GM12878 (cell line): ENCODE measurements around the gene DNMBP. TPM values are rescaled to one million over a fixed set of nuclear protein-coding genes. Genes with fewer than 3 reads are reported as not detected.
A peak's percentile ranks its signal among the peaks of the same experiment; 100 is the strongest.

Source experiments
- ATF7 ChIP-seq: fragments of 450-650 bp; IDR thresholded peaks from 2 replicates; pipeline ENCODE4 v1.6.1; 2016; ENCODE audit warnings: low read depth, mild to moderate bottlenecking
- BHLHE40 ChIP-seq, 2 experiments: fragments of 450-650 bp in 1 of 2; IDR thresholded peaks; 2 replicates each; pipeline ENCODE4 v1.6.1; 2011 to 2017; ENCODE audit warnings: low read depth in 2 of 2, borderline replicate concordance in 1 of 2, improper control_type of control experiment in 1 of 2, low read length in 1 of 2, mild to moderate bottlenecking in 1 of 2
- CHD4 ChIP-seq: fragments of 200-600 bp; sonication (generic); IDR thresholded peaks from 2 replicates; pipeline ENCODE4 v1.6.1; 2016; ENCODE audit warnings: mild to moderate bottlenecking
- CREB1 ChIP-seq: IDR thresholded peaks from 2 replicates; pipeline ENCODE4 v1.6.1; 2012; ENCODE audit warnings: low read depth, mild to moderate bottlenecking, inconsistent platforms
- DPF2 ChIP-seq: fragments of 450-650 bp; IDR thresholded peaks from 2 replicates; pipeline ENCODE4 v1.6.1; 2017; ENCODE audit warnings: mild to moderate bottlenecking
- EGR1 ChIP-seq, 2 experiments: IDR thresholded peaks; 1 replicate in 1 of 2; 2 replicates in 1 of 2; pipeline ENCODE4 v1.6.1; 2011 to 2012; ENCODE audit warnings: low read depth in 2 of 2, low read length in 2 of 2, borderline replicate concordance in 1 of 2, mild to moderate bottlenecking in 1 of 2, moderate library complexity in 1 of 2
- EP300 ChIP-seq, 2 experiments: fragments of 150-350 bp in 1 of 2; IDR thresholded peaks; 2 replicates each; pipeline ENCODE4 v1.6.1; 2011 to 2012; ENCODE audit warnings: low read depth in 2 of 2, low read length in 2 of 2, borderline replicate concordance in 1 of 2, improper control_type of control experiment in 1 of 2, inconsistent platforms in 1 of 2; ENCODE audit not compliant: control insufficient read depth in 1 of 2
- ETV6 ChIP-seq, 2 experiments: fragments of 450-650 bp in 1 of 2; IDR thresholded peaks in 1 of 2; conservative IDR thresholded peaks in 1 of 2; 2 replicates each; pipeline ENCODE4 v1.6.1; 2014; ENCODE audit warnings: antibody characterized with exemption in 1 of 2, borderline replicate concordance in 1 of 2, low read depth in 1 of 2, mild to moderate bottlenecking in 1 of 2, moderate library complexity in 1 of 2
- FOXM1 ChIP-seq: IDR thresholded peaks from 2 replicates; pipeline ENCODE4 v1.6.1; 2012; ENCODE audit warnings: low read depth, mild to moderate bottlenecking, inconsistent platforms, low read length, moderate library complexity
- IKZF2 ChIP-seq, 2 experiments: fragments of 450-650 bp; IDR thresholded peaks; 2 replicates each; pipeline ENCODE4 v1.6.1; 2017; ENCODE audit warnings: mild to moderate bottlenecking in 2 of 2, moderate library complexity in 2 of 2
- JUND ChIP-seq: IDR thresholded peaks from 2 replicates; pipeline ENCODE4 v1.6.1; 2012; ENCODE audit warnings: low read depth, mild to moderate bottlenecking, low read length, improper control_type of control experiment, moderate library complexity
- MEF2B ChIP-seq: fragments of 450-650 bp; IDR thresholded peaks from 2 replicates; pipeline ENCODE4 v1.6.1; 2018; ENCODE audit warnings: mild to moderate bottlenecking, moderate library complexity; ENCODE audit not compliant: partially characterized antibody, poor library complexity, severe bottlenecking
- MYC ChIP-seq: IDR thresholded peaks from 2 replicates; pipeline ENCODE4 v1.6.1; 2011; ENCODE audit warnings: mild to moderate bottlenecking, low read length, moderate library complexity, inconsistent platforms; ENCODE audit not compliant: insufficient read depth, insufficient replicate concordance, insufficient read length, severe bottlenecking
- NFIC ChIP-seq: IDR thresholded peaks from 2 replicates; pipeline ENCODE4 v1.6.1; 2012; ENCODE audit warnings: low read depth, mild to moderate bottlenecking, inconsistent platforms, low read length, moderate library complexity
- PAX5 ChIP-seq: IDR thresholded peaks from 2 replicates; pipeline ENCODE4 v1.6.1; 2011; ENCODE audit warnings: low read depth, low read length, borderline replicate concordance
- RBBP5 ChIP-seq: fragments of 200-600 bp; sonication (generic); conservative IDR thresholded peaks from 2 replicates; pipeline ENCODE4 v1.6.1; 2016
- RUNX3 ChIP-seq: IDR thresholded peaks from 2 replicates; pipeline ENCODE4 v1.6.1; 2012; ENCODE audit warnings: low read length, inconsistent platforms
- SMAD5 ChIP-seq: IDR thresholded peaks from 2 replicates; pipeline ENCODE4 v1.6.1; 2016; ENCODE audit warnings: antibody characterized with exemption, low read depth
- TBL1XR1 ChIP-seq: IDR thresholded peaks from 2 replicates; pipeline ENCODE4 v1.6.1; 2012; ENCODE audit warnings: low read depth, low read length, improper control_type of control experiment
- ZNF384 ChIP-seq: IDR thresholded peaks from 2 replicates; pipeline ENCODE4 v1.6.1; 2012; ENCODE audit warnings: low read depth, mild to moderate bottlenecking, low read length, improper control_type of control experiment, borderline replicate concordance
- ZSCAN29 ChIP-seq: fragments of 450-650 bp; IDR thresholded peaks from 2 replicates; pipeline ENCODE4 v1.6.1; 2017; ENCODE audit warnings: mild to moderate bottlenecking, moderate library complexity
- polyA plus RNA-seq, 11 experiments: library from polyadenylated mRNA; depleted of rRNA in 4 of 11; unstranded in 6 of 11; stranded (reverse) in 5 of 11; fragments of >200 nt; fragmentation: Nextera tagmentation in 4 of 11; fragmentation: Illumina TruSeq in 1 of 11; extraction: Ambion mirVana in 4 of 11; extraction: Trizol in 1 of 11; gene quantifications; 1 replicate in 1 of 11; 2 replicates in 10 of 11; pipeline versions ENCODE4 v1.2.1 to v1.2.3, GENCODE V29; 2011 to 2016; ENCODE audit warnings: inconsistent platforms in 2 of 11, missing spikeins in 2 of 11, low read depth in 1 of 11
- total RNA-seq, 4 experiments: library from RNA; depleted of rRNA in 3 of 4; stranded (reverse); fragments of >200 nt in 3 of 4; fragmentation: Illumina TruSeq in 1 of 4; extraction: Trizol in 1 of 4; gene quantifications; 2 replicates each; pipeline versions ENCODE4 v1.2.1 to v1.2.3, GENCODE V29; 2013 to 2021
- TF ChIP-seq, protein P1 (sequence below): fragments of 450-650 bp; IDR thresholded peaks from 2 replicates; pipeline ENCODE4 v1.6.1; 2016; ENCODE audit warnings: mild to moderate bottlenecking
- TF ChIP-seq, protein P2 (sequence below): fragments of 150-350 bp; IDR thresholded peaks from 2 replicates; pipeline ENCODE4 v1.6.1; 2014; ENCODE audit warnings: mild to moderate bottlenecking, low read depth, low read length
- TF ChIP-seq, protein P3 (sequence below): fragments of 450-650 bp; IDR thresholded peaks from 2 replicates; pipeline ENCODE4 v1.6.1; 2017; ENCODE audit warnings: mild to moderate bottlenecking, low read depth, inconsistent platforms; ENCODE audit not compliant: poor library complexity, severe bottlenecking
- TF ChIP-seq, protein P4 (sequence below): fragments of 450-650 bp; IDR thresholded peaks from 2 replicates; pipeline ENCODE4 v1.6.1; 2017; ENCODE audit warnings: borderline replicate concordance

DNMBP gene
- total and polyA plus RNA-seq, 10 of the 15 experiments (the other 5 are each of a cell fraction or from before 2014, with no cell fraction given): 7.1 to 45.0 (median 22.0) TPM

DNA sequence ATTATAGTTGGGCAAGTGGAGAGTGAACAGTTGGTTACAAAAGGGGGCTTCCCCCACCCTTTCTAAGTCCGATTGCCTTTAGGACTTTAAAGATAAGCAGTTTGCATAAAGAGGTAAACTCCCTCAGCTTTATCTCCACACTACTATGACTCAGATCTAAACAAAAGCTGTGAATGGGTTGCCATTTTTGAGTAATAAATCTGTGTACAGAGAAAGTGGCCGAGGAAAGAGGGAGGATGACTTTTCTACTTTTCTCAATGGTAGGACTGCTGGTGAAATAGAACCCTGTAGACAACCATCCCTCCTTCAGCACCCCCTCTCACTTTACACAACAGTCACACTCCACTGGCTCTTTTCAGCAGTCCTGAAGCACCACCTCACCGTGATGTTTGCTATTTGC, 71.2 kb downstream of the DNMBP start (continued):
- TF ChIP-seq, protein P1, sequence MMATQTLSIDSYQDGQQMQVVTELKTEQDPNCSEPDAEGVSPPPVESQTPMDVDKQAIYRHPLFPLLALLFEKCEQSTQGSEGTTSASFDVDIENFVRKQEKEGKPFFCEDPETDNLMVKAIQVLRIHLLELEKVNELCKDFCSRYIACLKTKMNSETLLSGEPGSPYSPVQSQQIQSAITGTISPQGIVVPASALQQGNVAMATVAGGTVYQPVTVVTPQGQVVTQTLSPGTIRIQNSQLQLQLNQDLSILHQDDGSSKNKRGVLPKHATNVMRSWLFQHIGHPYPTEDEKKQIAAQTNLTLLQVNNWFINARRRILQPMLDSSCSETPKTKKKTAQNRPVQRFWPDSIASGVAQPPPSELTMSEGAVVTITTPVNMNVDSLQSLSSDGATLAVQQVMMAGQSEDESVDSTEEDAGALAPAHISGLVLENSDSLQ: no peak
- TF ChIP-seq ZSCAN29: no peak
- TF ChIP-seq PAX5: peak; percentile 66; the same call in 1 of the 2 replicates
- peak; percentile 42; the same call in 1 of the 2 replicates for TF ChIP-seq RUNX3
- TF ChIP-seq CREB1: 0 out of 2 replicates have a peak, but pooled peaks have one; percentile 16
- TF ChIP-seq ZNF384: no peak
- TF ChIP-seq BHLHE40 (IDR thresholded peaks at IDR 0.05; ENCODE audit: borderline replicate concordance in 1 of 2, low read depth in 2 of 2, low read length in 1 of 2): peak in 1 of 2 experiments; percentile 36; a peak in 1 of 4 replicates
- peak; percentile 74 for TF ChIP-seq NFIC
- peak; percentile 48 to 63; a peak in 3 of 4 replicates for TF ChIP-seq IKZF2 (IDR thresholded peaks at IDR 0.05)
- TF ChIP-seq ATF7: peak; percentile 63; the same call in 1 of the 2 replicates
- peak; percentile 67; the same call in 1 of the 2 replicates for TF ChIP-seq FOXM1
- TF ChIP-seq RBBP5: no peak
- TF ChIP-seq TBL1XR1: 0 out of 2 replicates have a peak, but pooled peaks have one; percentile 41
- TF ChIP-seq, protein P2, sequence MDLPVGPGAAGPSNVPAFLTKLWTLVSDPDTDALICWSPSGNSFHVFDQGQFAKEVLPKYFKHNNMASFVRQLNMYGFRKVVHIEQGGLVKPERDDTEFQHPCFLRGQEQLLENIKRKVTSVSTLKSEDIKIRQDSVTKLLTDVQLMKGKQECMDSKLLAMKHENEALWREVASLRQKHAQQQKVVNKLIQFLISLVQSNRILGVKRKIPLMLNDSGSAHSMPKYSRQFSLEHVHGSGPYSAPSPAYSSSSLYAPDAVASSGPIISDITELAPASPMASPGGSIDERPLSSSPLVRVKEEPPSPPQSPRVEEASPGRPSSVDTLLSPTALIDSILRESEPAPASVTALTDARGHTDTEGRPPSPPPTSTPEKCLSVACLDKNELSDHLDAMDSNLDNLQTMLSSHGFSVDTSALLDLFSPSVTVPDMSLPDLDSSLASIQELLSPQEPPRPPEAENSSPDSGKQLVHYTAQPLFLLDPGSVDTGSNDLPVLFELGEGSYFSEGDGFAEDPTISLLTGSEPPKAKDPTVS: no peak
- TF ChIP-seq, protein P3, sequence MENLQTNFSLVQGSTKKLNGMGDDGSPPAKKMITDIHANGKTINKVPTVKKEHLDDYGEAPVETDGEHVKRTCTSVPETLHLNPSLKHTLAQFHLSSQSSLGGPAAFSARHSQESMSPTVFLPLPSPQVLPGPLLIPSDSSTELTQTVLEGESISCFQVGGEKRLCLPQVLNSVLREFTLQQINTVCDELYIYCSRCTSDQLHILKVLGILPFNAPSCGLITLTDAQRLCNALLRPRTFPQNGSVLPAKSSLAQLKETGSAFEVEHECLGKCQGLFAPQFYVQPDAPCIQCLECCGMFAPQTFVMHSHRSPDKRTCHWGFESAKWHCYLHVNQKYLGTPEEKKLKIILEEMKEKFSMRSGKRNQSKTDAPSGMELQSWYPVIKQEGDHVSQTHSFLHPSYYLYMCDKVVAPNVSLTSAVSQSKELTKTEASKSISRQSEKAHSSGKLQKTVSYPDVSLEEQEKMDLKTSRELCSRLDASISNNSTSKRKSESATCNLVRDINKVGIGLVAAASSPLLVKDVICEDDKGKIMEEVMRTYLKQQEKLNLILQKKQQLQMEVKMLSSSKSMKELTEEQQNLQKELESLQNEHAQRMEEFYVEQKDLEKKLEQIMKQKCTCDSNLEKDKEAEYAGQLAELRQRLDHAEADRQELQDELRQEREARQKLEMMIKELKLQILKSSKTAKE: peak; percentile 78
- TF ChIP-seq DPF2: peak; percentile 85
- peak; percentile 29 for TF ChIP-seq MEF2B
- TF ChIP-seq EP300 (IDR thresholded peaks at IDR 0.05; ENCODE audit: borderline replicate concordance in 1 of 2, control insufficient read depth in 1 of 2, low read depth in 2 of 2, low read length in 2 of 2): peak; percentile 47 to 81; a peak in 2 of 4 replicates
- peak; percentile 90 for TF ChIP-seq JUND
- no peak for TF ChIP-seq EGR1 (IDR thresholded peaks at IDR 0.05; ENCODE audit: borderline replicate concordance in 1 of 2, low read depth in 2 of 2, low read length in 2 of 2)
- TF ChIP-seq ETV6 (conservative IDR thresholded peaks at IDR 0.05 in 1 of 2, IDR thresholded peaks at IDR 0.05 in 1 of 2; ENCODE audit: borderline replicate concordance in 1 of 2, low read depth in 1 of 2): no peak
- TF ChIP-seq SMAD5: no peak
- TF ChIP-seq, protein P4, sequence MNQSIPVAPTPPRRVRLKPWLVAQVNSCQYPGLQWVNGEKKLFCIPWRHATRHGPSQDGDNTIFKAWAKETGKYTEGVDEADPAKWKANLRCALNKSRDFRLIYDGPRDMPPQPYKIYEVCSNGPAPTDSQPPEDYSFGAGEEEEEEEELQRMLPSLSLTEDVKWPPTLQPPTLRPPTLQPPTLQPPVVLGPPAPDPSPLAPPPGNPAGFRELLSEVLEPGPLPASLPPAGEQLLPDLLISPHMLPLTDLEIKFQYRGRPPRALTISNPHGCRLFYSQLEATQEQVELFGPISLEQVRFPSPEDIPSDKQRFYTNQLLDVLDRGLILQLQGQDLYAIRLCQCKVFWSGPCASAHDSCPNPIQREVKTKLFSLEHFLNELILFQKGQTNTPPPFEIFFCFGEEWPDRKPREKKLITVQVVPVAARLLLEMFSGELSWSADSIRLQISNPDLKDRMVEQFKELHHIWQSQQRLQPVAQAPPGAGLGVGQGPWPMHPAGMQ: no peak
- no peak for TF ChIP-seq CHD4
- no peak for TF ChIP-seq MYC
